ENCODE data around the gene IQSEC2.
A peak's percentile ranks its signal among the peaks of the same experiment; 100 is the strongest.

Gene IQSEC2

GRCh38 chrX:53281321-53281822 is at the start of gene IQSEC2:
TSS of gene IQSEC2 (minus strand) at chrX:53281584.
- DNase-seq: peak; percentile 53

- DNase-seq: no peak
Measured at GRCh38 chrX:53330331-53330730, 48.9 kb upstream of the IQSEC2 start.

GRCh38 chrX:53324803-53325202 is 43.4 kb upstream of the IQSEC2 start:
- no peak for DNase-seq

GRCh38 chrX:53324085-53324484 is 42.7 kb upstream of the IQSEC2 start:
- DNase-seq: no peak

- DNase-seq: no peak
Measured at GRCh38 chrX:53323196-53323595, 41.8 kb upstream of the IQSEC2 start.

GRCh38 chrX:53321943-53322497 is 40.6 kb upstream of the IQSEC2 start:
- DNase-seq: no peak

GRCh38 chrX:53321230-53321942 is 40.0 kb upstream of the IQSEC2 start:
- peak; percentile 6 for DNase-seq

GRCh38 chrX:53320543-53321229 is 39.3 kb upstream of the IQSEC2 start:
- DNase-seq: peak; percentile 6

GRCh38 chrX:53319614-53320542 is 38.5 kb upstream of the IQSEC2 start:
- peak; percentile 12 for DNase-seq

GRCh38 chrX:53318766-53319353 is 37.5 kb upstream of the IQSEC2 start:
- no peak for DNase-seq

GRCh38 chrX:53317365-53318069 is 36.1 kb upstream of the IQSEC2 start:
- peak; percentile 76 for DNase-seq

- peak; percentile 3 for DNase-seq
Measured at GRCh38 chrX:53316860-53317237, 35.5 kb upstream of the IQSEC2 start.

- DNase-seq: peak; percentile 69
Measured at GRCh38 chrX:53316111-53316859, 34.9 kb upstream of the IQSEC2 start.

- DNase-seq: no peak
Measured at GRCh38 chrX:53313728-53314105, 32.3 kb upstream of the IQSEC2 start.

GRCh38 chrX:53312946-53313727 is 31.8 kb upstream of the IQSEC2 start:
- DNase-seq: peak; percentile 72

GRCh38 chrX:53309837-53310236 is 28.5 kb upstream of the IQSEC2 start:
- DNase-seq: no peak

GRCh38 chrX:53308836-53309235 is 27.5 kb upstream of the IQSEC2 start:
- no peak for DNase-seq

- no peak for DNase-seq
Measured at GRCh38 chrX:53305996-53306937, 24.9 kb upstream of the IQSEC2 start.
